ENCODE results near the gene USP32. TPM values are rescaled to one million over a fixed set of nuclear protein-coding genes. Genes with fewer than 3 reads are reported as not detected.

Gene USP32
- total and polyA plus RNA-seq, 2 donors (not counting 1 experiment from before 2014, with no cell fraction given), result 7.7 to 48.8 TPM

- DNase-seq, result no peak
- WGBS (ENCODE audit: insufficient coverage), result no CpG with 5 or more reads among the region's 1 CpG
- TF ChIP-seq CTCF (IDR thresholded peaks at IDR 0.05) (no peak), EZH2 (IDR thresholded peaks at IDR 0.05; ENCODE audit: borderline replicate concordance, insufficient read depth, low read depth, low read length, poor library complexity, severe bottlenecking) (no peak)
- Mint-ChIP-seq H3K27me3 (no peaks in the 10 kb centered on the region), H3K4me1 (no peaks in the 10 kb centered on the region), H3K9me3 (ENCODE audit: insufficient read depth) (no peaks in the 10 kb centered on the region), H3K27ac (no peak overlapping the region), H3K4me3 (no peak overlapping the region)
- Histone ChIP-seq H2AFZ (ENCODE audit: insufficient read depth, low read depth, low read length, poor library complexity, severe bottlenecking) (no peak overlapping the region), H4K20me1 (ENCODE audit: control insufficient read depth, insufficient read depth, low read length, poor library complexity, severe bottlenecking) (no peaks in the 10 kb centered on the region), H3K79me2 (ENCODE audit: control insufficient read depth, insufficient read depth, low read length) (no peaks in the 10 kb centered on the region), H3K36me3 (replicated peaks in 1 of 2; ENCODE audit: control extremely low read depth in 1 of 2, control insufficient read depth in 1 of 2, extremely low read depth in 1 of 2, insufficient read depth in 2 of 2, low read length in 1 of 2) (peaks cover 5 to 18% of the 10 kb centered on the region in 2 experiments), H3K9me3 (ENCODE audit: control extremely low read depth in 1 of 3, control insufficient read depth in 2 of 3, insufficient read depth in 1 of 3, low read length in 2 of 3) (no peaks in the 10 kb centered on the region), H3K4me1 (ENCODE audit: control insufficient read depth in 2 of 2, insufficient read depth in 2 of 2, low read length in 2 of 2) (no peaks in the 10 kb centered on the region), H3K4me2 (replicated peaks; ENCODE audit: low read depth, low read length, poor library complexity, severe bottlenecking) (no peak overlapping the region), H3K27ac (ENCODE audit: low read length in 2 of 2) (no peak overlapping the region), H3K9ac (ENCODE audit: low read length) (no peak overlapping the region), H3K27me3 (replicated peaks in 1 of 4; ENCODE audit: control extremely low read depth in 1 of 4, control insufficient read depth in 3 of 4, insufficient read depth in 4 of 4, low read length in 3 of 4) (no peaks in the 10 kb centered on the region), H3K4me3 (ENCODE audit: control extremely low read depth in 1 of 5, extremely low read depth in 1 of 5, insufficient read depth in 1 of 5, low read depth in 2 of 5, low read length in 4 of 5) (no peak overlapping the region)
- intact Hi-C loops (cut with micrococcal nuclease), result no loop called here
- no peak for ATAC-seq (ENCODE audit: low read depth)
- ChIA-PET CTCF (no interaction called here), POLR2A (no interaction called here)
Measured at GRCh38 chr17:60260540-60260939, 131.4 kb downstream of the USP32 start.

GRCh38 chr17:60258313-60258712 is 133.6 kb downstream of the USP32 start:
- H3K4me3 Mint-ChIP-seq, result no peak overlapping the region
- ATAC-seq (ENCODE audit: low read depth), result no peak
- TF ChIP-seq EZH2 (IDR thresholded peaks at IDR 0.05; ENCODE audit: borderline replicate concordance, insufficient read depth, low read depth, low read length, poor library complexity, severe bottlenecking) (no peak), CTCF (IDR thresholded peaks at IDR 0.05) (no peak)
- no peaks in the 10 kb centered on the region for H3K79me2 ChIP-seq (ENCODE audit: control insufficient read depth, insufficient read depth, low read length)
- no peaks in the 10 kb centered on the region for H3K27me3 Mint-ChIP-seq
- no peak overlapping the region for H3K9ac ChIP-seq (ENCODE audit: low read length)
- H3K9me3 Mint-ChIP-seq (ENCODE audit: insufficient read depth), result no peaks in the 10 kb centered on the region
- no peak for DNase-seq
- no peaks in the 10 kb centered on the region for H3K9me3 ChIP-seq (ENCODE audit: control extremely low read depth in 1 of 3, control insufficient read depth in 2 of 3, insufficient read depth in 1 of 3, low read length in 2 of 3)
- no peaks in the 10 kb centered on the region for H3K4me1 Mint-ChIP-seq
- H3K27ac Mint-ChIP-seq, result no peak overlapping the region
- POLR2A ChIA-PET, result no interaction called here
- no peak overlapping the region for H2AFZ ChIP-seq (ENCODE audit: insufficient read depth, low read depth, low read length, poor library complexity, severe bottlenecking)
- H4K20me1 ChIP-seq (ENCODE audit: control insufficient read depth, insufficient read depth, low read length, poor library complexity, severe bottlenecking), result no peaks in the 10 kb centered on the region
- no peaks in the 10 kb centered on the region for H3K4me1 ChIP-seq (ENCODE audit: control insufficient read depth in 2 of 2, insufficient read depth in 2 of 2, low read length in 2 of 2)
- no peak overlapping the region for H3K4me2 ChIP-seq (replicated peaks; ENCODE audit: low read depth, low read length, poor library complexity, severe bottlenecking)
- H3K36me3 ChIP-seq (replicated peaks in 1 of 2; ENCODE audit: control extremely low read depth in 1 of 2, control insufficient read depth in 1 of 2, extremely low read depth in 1 of 2, insufficient read depth in 2 of 2, low read length in 1 of 2), result peaks cover 12% of the 10 kb centered on the region in 2 experiments
- 100% methylated on average over 1 of the region's 3 CpGs for WGBS (ENCODE audit: insufficient coverage)
- H3K4me3 ChIP-seq (ENCODE audit: control extremely low read depth in 1 of 5, extremely low read depth in 1 of 5, insufficient read depth in 1 of 5, low read depth in 2 of 5, low read length in 4 of 5), result no peak overlapping the region
- CTCF ChIA-PET, result interaction anchor here (0.6 kb wide), 1 partner anchor 10 kb away, joined by 3 read pairs; no protein-coding TSS in a partner anchor
- intact Hi-C loops (cut with micrococcal nuclease), result no loop called here
- H3K27me3 ChIP-seq (replicated peaks in 1 of 4; ENCODE audit: control extremely low read depth in 1 of 4, control insufficient read depth in 3 of 4, insufficient read depth in 4 of 4, low read length in 3 of 4), result no peaks in the 10 kb centered on the region
- H3K27ac ChIP-seq (ENCODE audit: low read length in 2 of 2), result no peak overlapping the region

Data from B cell (primary cell).